Measurements from ENCODE around the gene PBX4. TPM values are rescaled to one million over a fixed set of nuclear protein-coding genes. Genes with fewer than 3 reads are reported as not detected.

PBX4 gene
- total and polyA plus RNA-seq, 2 of the 8 experiments (the other 6 are each of a cell fraction or from before 2014, with no cell fraction given), result 3.4 to 3.8 TPM

DNA sequence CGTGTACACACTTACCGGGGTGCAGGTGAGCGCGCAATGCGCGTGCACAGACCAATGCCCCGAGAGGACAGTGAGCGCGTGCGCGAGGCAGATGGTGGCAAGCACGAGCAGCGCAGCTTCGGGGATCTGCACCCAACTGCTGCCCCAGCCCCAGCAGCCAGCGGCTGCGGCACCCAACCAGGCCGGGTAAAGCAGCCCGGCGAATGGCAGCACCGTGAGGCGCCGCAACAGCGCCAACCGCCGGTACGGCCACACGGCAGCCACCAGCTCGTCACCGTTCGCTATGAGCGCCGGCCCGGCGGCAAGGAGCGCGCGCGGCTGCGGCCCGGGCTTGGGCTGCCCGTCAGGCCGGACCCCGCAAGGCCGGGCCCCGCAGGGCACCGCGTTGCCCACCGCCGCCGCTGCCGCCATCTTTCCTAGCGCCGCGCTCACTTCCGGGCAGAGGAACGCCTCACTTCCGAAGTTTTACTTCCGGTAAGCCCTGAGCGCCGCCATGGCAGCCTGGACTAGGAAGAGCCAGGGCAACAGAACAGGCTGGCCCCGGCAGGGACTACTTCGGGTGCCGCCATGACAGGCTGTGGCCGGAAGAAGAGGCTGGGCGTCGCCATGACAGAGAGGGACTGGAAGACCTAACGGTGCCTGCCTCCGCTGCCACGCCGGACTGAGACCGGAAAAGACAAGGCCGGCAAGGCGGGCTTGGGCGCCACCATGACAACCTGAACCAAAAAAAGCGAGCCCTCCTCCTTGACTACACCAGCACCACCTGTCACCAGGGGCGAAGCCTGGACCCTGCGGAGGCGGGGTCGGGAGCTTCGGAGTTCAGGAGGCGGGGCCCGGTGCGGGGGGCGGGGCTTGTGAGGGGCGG lies 45.0 kb upstream of the PBX4 start, which contains the start of gene ATP13A1 (continued):
- peak; percentile 81; the same call in 1 of the 2 replicates for TF ChIP-seq TBP (IDR thresholded peaks at IDR 0.05; ENCODE audit: low read depth, low read length)
- TF ChIP-seq SP2 (IDR thresholded peaks at IDR 0.05; ENCODE audit: low read length), result no peak
- 0 out of 3 replicates have a peak, but pooled peaks of 1 of the 2 experiments have one; percentile 27 for TF ChIP-seq EP300 (IDR thresholded peaks at IDR 0.05; ENCODE audit: borderline replicate concordance in 1 of 2, low read depth in 2 of 2, low read length in 2 of 2)
- TF ChIP-seq PHF8 (conservative IDR thresholded peaks at IDR 0.05; ENCODE audit: low read depth, low read length), result peak; percentile 89
- TF ChIP-seq ZNF274 (IDR thresholded peaks at IDR 0.05; ENCODE audit: borderline replicate concordance, extremely low read depth, low read length), result no peak
- TF ChIP-seq, protein P1, sequence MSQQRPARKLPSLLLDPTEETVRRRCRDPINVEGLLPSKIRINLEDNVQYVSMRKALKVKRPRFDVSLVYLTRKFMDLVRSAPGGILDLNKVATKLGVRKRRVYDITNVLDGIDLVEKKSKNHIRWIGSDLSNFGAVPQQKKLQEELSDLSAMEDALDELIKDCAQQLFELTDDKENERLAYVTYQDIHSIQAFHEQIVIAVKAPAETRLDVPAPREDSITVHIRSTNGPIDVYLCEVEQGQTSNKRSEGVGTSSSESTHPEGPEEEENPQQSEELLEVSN (IDR thresholded peaks at IDR 0.05), result 0 out of 2 replicates have a peak, but pooled peaks have one; percentile 16
- TF ChIP-seq GTF2F1 (IDR thresholded peaks at IDR 0.05; ENCODE audit: borderline replicate concordance, low read depth, low read length), result peak; percentile 78; the same call in 1 of the 2 replicates
- peak; percentile 73 for TF ChIP-seq ASH2L (IDR thresholded peaks at IDR 0.05; ENCODE audit: low read length)
- TF ChIP-seq RXRA (IDR thresholded peaks at IDR 0.05; ENCODE audit: insufficient read depth, low read depth, low read length), result no peak
- TF ChIP-seq BCL11A (IDR thresholded peaks at IDR 0.05; ENCODE audit: low read depth in 2 of 2, low read length in 2 of 2), result no peak
- TF ChIP-seq HDAC6 (IDR thresholded peaks at IDR 0.05; ENCODE audit: low read depth, low read length), result no peak
- peak; percentile 96 for TF ChIP-seq RBBP5 (IDR thresholded peaks at IDR 0.05; ENCODE audit: borderline replicate concordance, low read depth, low read length)
- TF ChIP-seq, protein P2, sequence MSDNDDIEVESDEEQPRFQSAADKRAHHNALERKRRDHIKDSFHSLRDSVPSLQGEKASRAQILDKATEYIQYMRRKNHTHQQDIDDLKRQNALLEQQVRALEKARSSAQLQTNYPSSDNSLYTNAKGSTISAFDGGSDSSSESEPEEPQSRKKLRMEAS (IDR thresholded peaks at IDR 0.05), result peak; percentile 57
- TF ChIP-seq RAD21 (IDR thresholded peaks at IDR 0.05 in 1 of 2, conservative IDR thresholded peaks at IDR 0.05 in 1 of 2; ENCODE audit: low read depth in 2 of 2, low read length in 2 of 2), result no peak
- TF ChIP-seq BACH1 (IDR thresholded peaks at IDR 0.05; ENCODE audit: low read length), result no peak
- no peak for TF ChIP-seq BRCA1 (IDR thresholded peaks at IDR 0.05; ENCODE audit: low read depth, low read length)
- peak; percentile 26; the same call in 1 of the 2 replicates for TF ChIP-seq NRF1 (IDR thresholded peaks at IDR 0.05; ENCODE audit: low read depth, low read length)
- TF ChIP-seq JUND (IDR thresholded peaks at IDR 0.05; ENCODE audit: low read length), result no peak
- peak; percentile 83; the same call in 1 of the 2 replicates for TF ChIP-seq GABPA (IDR thresholded peaks at IDR 0.05; ENCODE audit: borderline replicate concordance, insufficient read depth, low read length)
- peak in 1 of 2 experiments; percentile 75; a peak in 1 of 4 replicates for TF ChIP-seq HDAC2 (IDR thresholded peaks at IDR 0.05; ENCODE audit: borderline replicate concordance in 1 of 2, low read depth in 2 of 2, low read length in 2 of 2)
- TF ChIP-seq TEAD4 (IDR thresholded peaks at IDR 0.05; ENCODE audit: low read depth, low read length), result no peak
- no peak for TF ChIP-seq CBX5 (IDR thresholded peaks at IDR 0.05; ENCODE audit: low read depth, low read length)
